T-helper 1 cell (primary cell): Measurements from ENCODE around the gene PCDHGA9.
A peak's percentile ranks its signal among the peaks of the same experiment; 100 is the strongest.
"Not testable (repeated sequence)": the region's sequence is repeated elsewhere in the genome, so short reads cannot be mapped to it uniquely, and the experiment has no call there.

Source experiments
- DNase-seq, 5 donors: peaks; one replicate each; pipeline ENCODE4 v3.0.0-alpha.2; 2012 to 2020

Gene PCDHGA9

DNA sequence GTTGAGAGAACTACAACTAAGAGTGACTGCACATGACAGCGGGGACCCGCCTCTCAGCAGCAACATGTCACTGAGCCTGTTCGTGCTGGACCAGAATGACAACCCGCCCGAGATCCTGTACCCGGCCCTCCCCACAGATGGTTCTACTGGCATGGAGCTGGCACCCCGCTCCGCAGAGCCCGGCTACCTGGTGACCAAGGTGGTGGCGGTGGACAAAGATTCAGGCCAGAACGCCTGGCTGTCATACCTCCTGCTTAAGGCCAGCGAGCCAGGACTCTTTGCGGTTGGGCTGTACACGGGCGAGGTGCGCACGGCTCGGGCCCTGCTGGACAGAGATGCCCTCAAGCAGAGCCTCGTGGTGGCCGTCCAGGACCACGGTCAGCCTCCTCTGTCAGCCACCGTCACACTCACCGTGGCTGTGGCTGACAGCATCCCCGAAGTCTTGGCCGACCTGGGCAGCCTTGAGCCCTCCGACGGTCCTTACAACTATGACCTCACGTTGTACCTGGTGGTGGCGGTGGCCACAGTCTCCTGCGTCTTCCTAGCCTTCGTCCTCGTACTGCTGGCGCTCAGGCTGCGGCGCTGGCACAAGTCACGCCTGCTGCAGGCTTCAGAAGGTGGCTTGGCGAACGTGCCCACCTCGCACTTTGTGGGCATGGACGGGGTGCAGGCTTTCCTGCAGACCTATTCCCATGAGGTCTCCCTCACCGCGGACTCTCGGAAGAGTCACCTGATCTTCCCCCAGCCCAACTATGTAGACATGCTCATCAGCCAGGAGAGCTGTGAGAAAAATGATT is 17.9 kb upstream of the PCDHGA9 start:
- DNase-seq: no peak

DNA sequence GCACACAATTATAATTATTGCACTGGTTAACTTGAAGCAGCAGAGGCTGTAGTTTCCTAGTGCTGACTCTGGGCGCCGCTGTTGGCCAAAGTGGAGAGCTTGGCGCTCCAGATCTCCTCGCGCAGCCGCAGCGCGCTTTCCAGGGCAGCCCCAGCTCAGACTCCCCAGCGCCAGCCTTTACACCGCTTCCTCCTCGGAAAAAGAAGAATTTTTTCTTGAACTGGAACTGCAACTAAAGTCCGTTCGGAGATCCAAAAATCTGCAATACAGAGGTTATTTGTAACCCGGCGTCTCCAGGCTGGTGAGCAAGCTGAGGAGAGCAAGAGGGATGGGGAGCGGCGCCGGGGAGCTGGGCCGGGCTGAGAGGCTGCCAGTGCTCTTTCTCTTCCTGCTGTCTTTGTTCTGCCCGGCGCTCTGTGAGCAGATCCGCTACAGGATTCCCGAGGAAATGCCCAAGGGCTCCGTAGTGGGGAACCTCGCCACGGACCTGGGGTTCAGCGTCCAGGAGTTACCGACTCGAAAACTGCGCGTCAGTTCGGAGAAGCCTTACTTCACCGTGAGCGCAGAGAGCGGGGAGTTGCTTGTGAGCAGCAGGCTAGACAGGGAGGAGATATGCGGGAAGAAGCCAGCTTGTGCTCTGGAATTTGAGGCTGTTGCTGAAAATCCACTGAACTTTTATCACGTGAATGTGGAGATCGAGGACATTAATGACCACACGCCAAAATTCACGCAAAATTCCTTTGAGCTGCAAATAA is 14.8 kb upstream of the PCDHGA9 start, which contains the start of gene PCDHGB4:
Gene PCDHGB4 (plus strand): TSS at position 142 of the 755 bp plus-strand sequence. CDS start 187 bp downstream, at position 329.
- DNase-seq: not testable (repeated sequence)

DNA sequence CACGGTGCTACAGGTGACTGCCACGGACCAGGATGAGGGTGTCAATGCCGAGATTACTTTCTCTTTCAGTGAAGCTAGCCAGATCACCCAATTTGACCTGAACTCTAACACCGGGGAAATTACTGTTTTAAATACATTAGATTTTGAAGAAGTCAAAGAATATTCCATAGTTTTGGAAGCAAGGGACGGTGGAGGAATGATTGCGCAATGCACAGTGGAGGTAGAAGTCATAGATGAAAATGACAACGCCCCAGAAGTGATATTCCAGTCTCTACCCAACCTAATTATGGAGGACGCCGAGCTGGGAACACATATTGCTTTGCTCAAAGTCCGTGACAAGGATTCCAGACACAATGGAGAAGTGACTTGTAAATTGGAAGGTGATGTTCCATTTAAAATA is 13.9 kb upstream of the PCDHGA9 start:
- no peak for DNase-seq

DNA sequence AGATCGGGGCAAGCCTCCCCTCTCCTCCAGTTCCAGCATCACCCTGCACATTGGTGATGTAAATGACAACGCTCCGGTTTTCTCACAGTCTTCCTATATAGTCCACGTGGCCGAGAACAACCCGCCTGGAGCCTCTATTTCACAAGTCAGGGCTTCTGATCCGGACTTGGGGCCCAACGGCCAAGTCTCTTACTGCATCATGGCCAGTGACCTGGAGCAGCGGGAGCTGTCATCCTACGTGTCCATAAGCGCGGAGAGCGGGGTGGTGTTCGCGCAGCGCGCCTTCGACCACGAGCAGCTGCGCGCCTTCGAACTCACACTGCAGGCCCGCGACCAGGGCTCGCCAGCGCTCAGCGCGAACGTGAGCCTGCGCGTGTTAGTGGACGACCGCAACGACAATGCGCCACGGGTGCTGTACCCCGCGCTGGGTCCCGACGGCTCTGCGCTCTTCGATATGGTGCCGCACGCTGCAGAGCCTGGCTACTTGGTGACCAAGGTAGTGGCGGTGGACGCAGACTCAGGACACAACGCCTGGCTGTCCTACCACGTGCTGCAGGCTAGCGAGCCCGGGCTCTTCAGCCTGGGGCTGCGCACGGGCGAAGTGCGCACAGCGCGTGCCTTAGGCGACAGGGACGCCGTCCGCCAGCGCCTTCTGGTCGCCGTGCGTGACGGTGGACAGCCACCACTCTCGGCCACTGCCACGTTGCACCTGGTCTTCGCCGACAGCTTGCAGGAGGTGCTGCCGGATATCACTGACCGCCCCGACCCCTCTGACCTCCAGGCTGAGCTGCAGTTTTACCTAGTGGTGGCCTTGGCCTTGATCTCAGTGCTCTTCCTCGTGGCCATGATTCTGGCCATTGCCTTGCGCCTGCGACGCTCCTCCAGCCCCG is 13.2 kb upstream of the PCDHGA9 start:
- no peak for DNase-seq

DNA sequence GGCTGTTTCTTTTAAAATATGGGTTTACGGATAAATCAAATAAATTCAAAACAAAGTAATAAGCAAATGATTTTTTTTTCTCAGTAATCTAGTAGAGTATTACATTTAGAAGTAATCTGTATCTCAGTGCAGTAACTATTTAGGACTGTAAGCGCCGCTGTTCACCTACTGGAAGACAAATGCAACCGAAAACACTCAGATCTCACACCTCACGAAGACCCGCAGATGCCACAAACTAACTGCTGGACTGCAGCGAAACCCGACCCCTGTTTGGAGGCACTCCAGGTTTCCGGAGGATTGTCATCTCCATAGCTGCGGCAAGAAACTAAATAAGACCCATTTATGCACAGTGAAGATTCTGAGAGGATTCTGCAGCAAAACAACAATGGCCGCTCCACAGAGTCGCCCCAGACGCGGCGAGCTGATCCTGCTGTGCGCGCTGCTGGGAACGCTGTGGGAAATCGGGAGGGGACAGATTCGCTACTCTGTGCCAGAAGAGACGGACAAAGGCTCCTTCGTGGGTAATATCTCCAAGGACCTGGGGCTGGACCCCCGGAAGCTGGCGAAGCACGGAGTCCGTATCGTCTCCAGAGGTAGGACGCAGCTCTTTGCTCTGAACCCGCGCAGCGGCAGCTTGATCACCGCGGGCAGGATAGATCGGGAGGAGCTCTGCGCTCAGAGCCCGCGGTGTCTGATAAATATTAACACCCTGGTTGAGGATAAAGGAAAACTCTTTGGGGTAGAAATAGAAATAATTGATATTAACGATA is 10.0 kb upstream of the PCDHGA9 start, which contains the start of gene PCDHGA8:
Gene PCDHGA8 (plus strand): TSS at position 205 of the 770 bp plus-strand sequence. CDS start 181 bp downstream, at position 386.
- no peak for DNase-seq

DNA sequence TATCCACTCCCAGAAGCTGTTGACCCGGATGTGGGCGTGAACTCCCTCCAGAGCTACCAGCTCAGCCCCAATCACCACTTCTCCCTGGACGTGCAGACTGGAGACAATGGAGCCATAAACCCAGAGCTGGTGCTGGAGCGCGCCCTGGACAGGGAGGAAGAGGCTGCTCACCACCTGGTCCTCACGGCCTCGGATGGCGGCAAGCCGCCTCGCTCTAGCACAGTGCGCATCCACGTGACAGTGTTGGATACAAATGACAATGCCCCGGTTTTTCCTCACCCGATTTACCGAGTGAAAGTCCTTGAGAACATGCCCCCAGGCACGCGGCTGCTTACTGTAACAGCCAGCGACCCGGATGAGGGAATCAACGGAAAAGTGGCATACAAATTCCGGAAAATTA is 9.3 kb upstream of the PCDHGA9 start:
- no peak for DNase-seq

DNA sequence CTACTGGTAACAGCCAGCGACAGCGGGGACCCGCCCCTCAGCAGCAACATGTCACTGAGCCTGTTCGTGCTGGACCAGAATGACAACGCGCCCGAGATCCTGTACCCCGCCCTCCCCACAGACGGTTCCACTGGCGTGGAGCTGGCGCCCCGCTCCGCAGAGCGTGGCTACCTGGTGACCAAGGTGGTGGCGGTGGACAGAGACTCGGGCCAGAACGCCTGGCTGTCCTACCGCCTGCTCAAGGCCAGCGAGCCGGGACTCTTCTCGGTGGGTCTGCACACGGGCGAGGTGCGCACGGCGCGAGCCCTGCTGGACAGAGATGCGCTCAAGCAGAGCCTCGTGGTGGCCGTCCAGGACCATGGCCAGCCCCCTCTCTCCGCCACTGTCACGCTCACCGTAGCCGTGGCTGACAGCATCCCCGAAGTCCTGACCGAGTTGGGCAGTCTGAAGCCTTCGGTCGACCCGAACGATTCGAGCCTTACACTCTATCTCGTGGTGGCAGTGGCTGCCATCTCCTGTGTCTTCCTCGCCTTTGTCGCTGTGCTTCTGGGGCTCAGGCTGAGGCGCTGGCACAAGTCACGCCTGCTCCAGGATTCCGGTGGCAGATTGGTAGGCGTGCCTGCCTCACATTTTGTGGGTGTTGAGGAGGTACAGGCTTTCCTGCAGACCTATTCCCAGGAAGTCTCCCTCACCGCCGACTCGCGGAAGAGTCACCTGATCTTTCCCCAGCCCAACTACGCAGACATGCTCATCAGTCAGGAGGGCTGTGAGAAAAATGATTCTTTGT is 8.0 kb upstream of the PCDHGA9 start:
- DNase-seq: not testable (repeated sequence)

DNA sequence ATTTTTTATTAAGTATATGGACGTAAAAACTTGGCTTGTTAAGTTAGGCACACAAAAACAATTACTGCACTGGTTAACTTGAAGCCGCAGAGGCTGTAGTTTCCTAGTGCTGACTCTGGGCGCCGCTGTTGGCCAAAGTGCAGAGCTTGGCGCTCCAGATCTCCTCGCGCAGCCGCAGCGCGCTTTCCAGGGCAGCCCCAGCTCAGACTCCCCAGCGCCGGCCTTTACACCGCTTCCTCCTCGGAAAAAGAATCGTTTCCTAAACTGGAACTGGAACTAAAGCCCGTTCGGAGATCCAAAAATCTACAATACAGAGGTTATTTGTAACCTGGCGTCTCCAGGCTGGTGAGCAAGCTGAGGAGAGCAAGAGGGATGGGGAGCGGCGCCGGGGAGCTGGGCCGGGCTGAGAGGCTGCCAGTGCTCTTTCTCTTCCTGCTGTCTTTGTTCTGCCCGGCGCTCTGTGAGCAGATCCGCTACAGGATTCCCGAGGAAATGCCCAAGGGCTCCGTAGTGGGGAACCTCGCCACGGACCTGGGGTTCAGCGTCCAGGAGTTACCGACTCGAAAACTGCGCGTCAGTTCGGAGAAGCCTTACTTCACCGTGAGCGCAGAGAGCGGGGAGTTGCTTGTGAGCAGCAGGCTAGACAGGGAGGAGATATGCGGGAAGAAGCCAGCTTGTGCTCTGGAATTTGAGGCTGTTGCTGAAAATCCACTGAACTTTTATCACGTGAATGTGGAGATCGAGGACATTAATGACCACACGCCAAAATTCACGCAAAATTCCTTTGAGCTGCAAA is 4.6 kb upstream of the PCDHGA9 start, which contains the start of gene PCDHGB5:
Gene PCDHGB5 (plus strand): TSS at position 192 of the 796 bp plus-strand sequence. CDS start 181 bp downstream, at position 373.
- peak in 2 of 5 donors; percentile 18 to 24 for DNase-seq

DNA sequence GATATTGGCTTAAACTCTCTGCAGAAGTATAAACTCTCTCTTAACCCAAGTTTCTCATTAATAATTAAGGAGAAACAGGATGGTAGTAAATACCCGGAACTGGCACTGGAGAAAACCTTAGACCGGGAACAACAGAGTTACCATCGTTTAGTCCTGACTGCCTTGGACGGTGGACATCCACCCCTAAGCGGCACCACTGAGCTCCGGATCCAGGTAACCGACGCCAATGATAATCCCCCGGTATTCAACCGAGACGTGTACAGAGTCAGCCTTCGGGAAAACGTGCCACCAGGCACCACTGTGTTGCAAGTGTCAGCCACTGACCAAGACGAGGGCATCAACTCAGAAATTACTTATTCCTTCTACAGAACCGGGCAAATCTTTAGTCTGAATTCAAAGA is 4.0 kb upstream of the PCDHGA9 start:
- DNase-seq: no peak

DNA sequence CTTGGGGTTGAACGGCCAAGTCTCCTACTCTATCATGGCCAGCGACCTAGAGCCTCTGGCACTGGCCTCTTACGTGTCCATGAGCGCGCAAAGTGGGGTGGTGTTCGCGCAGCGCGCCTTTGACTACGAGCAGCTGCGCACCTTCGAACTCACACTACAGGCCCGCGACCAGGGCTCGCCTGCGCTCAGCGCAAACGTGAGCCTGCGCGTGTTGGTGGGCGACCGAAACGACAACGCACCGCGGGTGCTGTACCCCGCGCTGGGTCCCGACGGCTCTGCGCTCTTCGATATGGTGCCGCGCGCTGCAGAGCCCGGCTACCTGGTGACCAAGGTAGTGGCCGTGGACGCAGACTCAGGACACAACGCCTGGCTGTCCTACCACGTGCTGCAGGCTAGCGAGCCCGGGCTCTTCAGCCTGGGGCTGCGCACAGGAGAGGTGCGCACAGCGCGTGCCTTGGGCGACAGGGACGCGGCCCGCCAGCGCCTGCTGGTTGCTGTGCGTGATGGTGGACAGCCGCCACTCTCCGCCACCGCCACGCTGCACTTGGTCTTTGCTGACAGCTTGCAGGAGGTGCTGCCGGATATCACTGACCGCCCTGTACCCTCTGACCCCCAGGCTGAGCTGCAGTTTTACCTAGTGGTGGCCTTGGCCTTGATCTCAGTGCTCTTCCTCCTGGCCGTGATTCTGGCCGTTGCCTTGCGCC is 2.9 kb upstream of the PCDHGA9 start:
- no peak for DNase-seq

DNA sequence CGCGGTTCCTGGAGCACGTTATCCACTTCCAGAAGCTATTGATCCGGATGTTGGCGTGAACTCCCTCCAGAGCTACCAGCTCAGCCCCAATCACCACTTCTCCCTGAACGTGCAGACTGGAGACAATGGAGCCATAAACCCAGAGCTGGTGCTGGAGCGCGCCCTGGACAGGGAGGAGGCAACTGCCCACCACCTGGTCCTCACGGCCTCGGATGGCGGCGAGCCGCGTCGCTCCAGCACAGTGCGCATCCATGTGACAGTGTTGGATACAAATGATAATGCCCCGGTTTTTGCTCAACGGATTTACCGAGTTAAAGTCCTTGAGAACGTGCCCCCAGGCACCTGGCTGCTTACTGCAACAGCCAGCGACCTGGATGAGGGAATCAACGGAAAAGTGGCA is 809 bp downstream of the PCDHGA9 start:
- DNase-seq: no peak

DNA sequence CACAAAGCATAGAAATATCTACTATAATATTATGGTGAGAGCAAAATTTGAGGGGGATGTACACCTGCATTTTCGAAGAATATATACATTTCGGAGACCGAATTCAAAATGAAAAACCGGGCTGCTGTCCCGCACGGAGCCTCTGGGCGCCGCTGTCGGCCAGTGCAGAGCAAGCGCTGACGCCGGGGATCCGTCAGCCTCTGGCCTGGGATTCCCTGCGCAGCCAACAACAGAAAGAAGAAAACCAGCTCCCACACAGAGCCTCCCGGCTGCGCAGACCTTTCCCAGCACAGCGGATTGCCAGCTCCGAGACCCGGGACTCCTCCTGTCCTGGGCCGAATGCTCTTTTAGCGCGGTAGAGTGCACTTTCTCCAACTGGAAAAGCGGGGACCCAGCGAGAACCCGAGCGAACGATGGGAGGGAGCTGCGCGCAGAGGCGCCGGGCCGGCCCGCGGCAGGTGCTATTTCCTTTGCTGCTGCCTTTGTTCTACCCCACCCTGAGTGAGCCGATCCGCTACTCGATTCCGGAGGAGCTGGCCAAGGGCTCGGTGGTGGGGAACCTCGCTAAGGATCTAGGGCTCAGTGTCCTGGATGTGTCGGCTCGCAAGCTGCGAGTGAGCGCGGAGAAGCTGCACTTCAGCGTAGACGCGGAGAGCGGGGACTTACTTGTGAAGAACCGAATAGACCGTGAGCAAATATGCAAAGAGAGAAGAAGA is 5.4 kb downstream of the PCDHGA9 start, which contains the start of gene PCDHGB6:
Gene PCDHGB6 (plus strand): TSS at position 232 of the 716 bp plus-strand sequence. CDS start 182 bp downstream, at position 414.
- peak in 2 of 5 donors; percentile 23 to 25 for DNase-seq

DNA sequence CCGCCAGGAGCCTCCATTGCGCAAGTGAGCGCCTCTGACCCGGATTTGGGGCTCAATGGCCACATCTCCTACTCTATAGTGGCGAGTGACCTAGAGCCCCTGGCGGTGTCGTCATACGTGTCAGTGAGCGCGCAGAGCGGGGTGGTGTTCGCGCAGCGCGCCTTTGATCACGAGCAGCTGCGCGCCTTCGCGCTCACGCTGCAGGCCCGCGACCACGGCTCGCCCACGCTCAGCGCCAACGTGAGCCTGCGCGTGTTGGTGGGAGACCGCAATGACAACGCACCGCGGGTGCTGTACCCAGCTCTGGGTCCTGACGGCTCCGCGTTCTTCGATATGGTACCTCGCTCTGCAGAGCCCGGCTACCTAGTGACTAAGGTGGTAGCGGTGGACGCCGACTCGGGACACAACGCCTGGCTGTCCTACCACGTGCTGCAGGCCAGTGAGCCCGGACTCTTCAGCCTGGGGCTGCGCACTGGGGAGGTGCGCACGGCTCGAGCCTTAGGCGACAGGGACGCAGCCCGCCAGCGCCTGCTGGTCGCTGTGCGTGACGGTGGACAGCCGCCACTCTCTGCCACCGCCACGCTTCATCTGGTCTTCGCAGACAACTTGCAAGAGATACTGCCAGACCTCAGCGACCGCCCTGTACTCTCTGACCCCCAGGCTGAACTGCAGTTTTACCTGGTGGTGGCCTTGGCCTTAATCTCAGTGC is 7.2 kb downstream of the PCDHGA9 start:
- no peak for DNase-seq

DNA sequence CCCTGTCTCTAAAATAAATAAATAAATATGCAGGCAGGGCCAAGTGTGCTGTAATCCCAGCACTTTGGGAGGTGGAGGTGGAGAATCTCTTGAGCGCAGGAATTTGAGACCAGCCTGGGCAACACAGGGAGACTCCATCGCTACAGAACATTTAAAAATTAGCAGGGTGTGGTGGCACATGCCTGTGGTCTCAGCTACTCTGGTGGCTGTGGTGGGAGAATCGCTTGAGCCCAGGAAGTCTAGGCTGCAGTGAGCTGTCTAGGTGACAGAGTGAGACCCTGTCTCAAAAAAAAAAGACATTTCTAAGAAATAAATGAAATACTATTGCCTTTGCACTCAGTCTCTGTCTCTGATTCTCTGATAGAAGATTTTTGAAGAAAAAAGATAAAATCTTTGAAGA is 9.0 kb downstream of the PCDHGA9 start:
- no peak for DNase-seq

DNA sequence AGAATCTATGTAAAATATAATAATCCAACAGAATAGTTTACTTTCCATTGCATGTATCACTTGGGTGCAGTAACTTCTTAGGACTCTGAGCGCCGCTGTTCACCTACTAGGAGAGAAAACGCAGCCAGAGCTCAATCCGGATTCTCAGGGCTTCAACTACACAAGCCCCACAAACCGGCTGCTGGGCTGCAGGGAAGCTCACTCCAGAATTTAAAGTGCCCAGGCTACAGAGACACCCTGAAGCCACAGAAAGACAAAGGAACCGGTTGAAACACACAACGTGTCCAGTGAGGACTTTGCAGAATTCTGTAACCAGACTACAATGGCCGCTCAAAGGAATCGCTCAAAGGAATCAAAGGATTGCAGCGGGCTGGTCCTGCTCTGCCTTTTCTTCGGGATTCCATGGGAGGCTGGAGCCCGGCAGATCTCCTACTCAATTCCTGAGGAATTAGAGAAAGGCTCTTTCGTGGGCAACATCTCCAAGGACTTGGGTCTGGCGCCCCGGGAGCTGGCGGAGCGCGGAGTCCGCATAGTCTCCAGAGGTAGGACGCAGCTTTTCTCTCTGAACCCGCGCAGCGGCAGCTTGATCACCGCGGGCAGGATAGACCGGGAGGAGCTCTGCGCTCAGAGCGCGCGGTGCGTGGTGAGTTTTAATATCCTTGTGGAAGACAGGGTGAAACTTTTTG is 10.4 kb downstream of the PCDHGA9 start, which contains the start of gene PCDHGA10:
Gene PCDHGA10 (plus strand): TSS at position 134 of the 686 bp plus-strand sequence. CDS start 189 bp downstream, at position 323.
- DNase-seq: peak in 3 of 5 donors; percentile 29 to 56 (median 55)

DNA sequence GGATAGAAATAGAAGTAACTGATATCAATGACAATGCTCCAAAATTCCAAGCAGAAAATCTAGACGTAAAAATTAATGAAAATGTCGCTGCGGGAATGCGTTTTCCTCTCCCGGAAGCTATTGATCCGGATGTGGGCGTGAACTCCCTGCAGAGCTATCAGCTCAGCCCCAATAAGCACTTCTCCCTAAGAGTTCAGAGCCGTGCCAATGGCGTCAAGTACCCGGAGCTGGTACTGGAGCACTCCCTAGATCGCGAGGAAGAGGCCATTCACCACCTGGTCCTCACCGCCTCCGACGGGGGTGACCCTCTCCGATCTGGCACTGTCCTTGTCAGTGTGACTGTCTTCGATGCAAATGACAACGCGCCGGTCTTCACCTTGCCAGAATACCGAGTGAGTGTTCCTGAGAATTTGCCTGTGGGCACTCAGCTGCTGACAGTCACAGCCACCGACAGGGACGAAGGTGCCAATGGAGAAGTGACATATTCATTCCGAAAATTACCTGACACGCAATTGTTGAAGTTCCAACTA is 11.0 kb downstream of the PCDHGA9 start:
- no peak for DNase-seq
